Measurements from ENCODE around the gene CHST13.
A peak's percentile ranks its signal among the peaks of the same experiment; 100 is the strongest.

Gene CHST13

GRCh38 chr3:126523745-126524428 lies at the start of gene CHST13:
Gene CHST13, plus strand, starts transcription at chr3:126524155. Its CDS starts 178 bp downstream, at chr3:126524333.
- DNase-seq: peak in 5 of 58 donors; percentile 11 to 51 (median 30)

- DNase-seq: peak in 4 of 58 donors; percentile 33 to 44 (median 38)
These were observed 49.2 kb upstream of the CHST13 start for GRCh38 chr3:126474498-126475412.

- DNase-seq: peak in 57 of 58 donors; percentile 32 to 94 (median 89)
These were observed 48.4 kb upstream of the CHST13 start, which contains the start of gene ZXDC for GRCh38 chr3:126475413-126476114. Gene ZXDC, minus strand, starts transcription at chr3:126475891. Its CDS starts 26 bp downstream, at chr3:126475865.

GRCh38 chr3:126476166-126477060 lies 47.5 kb upstream of the CHST13 start:
- peak in 37 of 58 donors; percentile 46 to 87 (median 69) for DNase-seq

- no peak for DNase-seq
These were observed 46.9 kb upstream of the CHST13 start for GRCh38 chr3:126477061-126477380.

- no peak for DNase-seq
These were observed 45.2 kb upstream of the CHST13 start for GRCh38 chr3:126478581-126479310.

- no peak for DNase-seq
These were observed 44.3 kb upstream of the CHST13 start for GRCh38 chr3:126479642-126480041.

- DNase-seq: no peak
These were observed 43.7 kb upstream of the CHST13 start for GRCh38 chr3:126480206-126480605.

- peak in 6 of 58 donors; percentile 11 to 24 (median 22) for DNase-seq
These were observed 43.1 kb upstream of the CHST13 start for GRCh38 chr3:126480861-126481260.

- DNase-seq: peak in 1 of 58 donors; percentile 39
These were observed 42.0 kb upstream of the CHST13 start for GRCh38 chr3:126481808-126482502.

- DNase-seq: no peak
These were observed 41.3 kb upstream of the CHST13 start for GRCh38 chr3:126482503-126483255.

GRCh38 chr3:126483321-126483761 lies 40.6 kb upstream of the CHST13 start:
- no peak for DNase-seq

- no peak for DNase-seq
These were observed 39.8 kb upstream of the CHST13 start for GRCh38 chr3:126484148-126484547.

- no peak for DNase-seq
These were observed 39.3 kb upstream of the CHST13 start for GRCh38 chr3:126484662-126485061.

GRCh38 chr3:126485176-126485897 lies 38.6 kb upstream of the CHST13 start:
- no peak for DNase-seq

GRCh38 chr3:126485956-126486355 lies 38.0 kb upstream of the CHST13 start:
- DNase-seq: no peak

- no peak for DNase-seq
These were observed 37.6 kb upstream of the CHST13 start for GRCh38 chr3:126486360-126486847.

Data from anterior cingulate cortex (tissue), 58 donors.